WTC11 (cell line): ENCODE results near the gene CORO1C. TPM values are rescaled to one million over a fixed set of nuclear protein-coding genes. Genes with fewer than 3 reads are reported as not detected.

Experiments
- ATAC-seq: fragments of 200-7000 bp; cut with Tn5 transposase; 2 replicates; pipeline ENCODE4 v1.10.0; 2021; ENCODE audit warnings: mild to moderate bottlenecking, moderate library complexity
- CTCF ChIA-PET: fragments of 300-600 bp; sonication (Branson Sonifier 250); formaldehyde crosslinking; loops from one replicate; lab custom pipeline; 2021; ENCODE audit warnings: antibody characterized with exemption; lab: Charles Lee
- POLR2A ChIA-PET: fragments of 350-600 bp; sonication (Branson Sonifier 250); formaldehyde crosslinking; loops from one replicate; lab custom pipeline; 2021; ENCODE audit warnings: antibody characterized with exemption; lab: Charles Lee
- DNase-seq: peaks from one replicate; pipeline ENCODE4 v3.0.0; 2021; ENCODE audit warnings: low spot score
- H3K27ac Mint-ChIP-seq: 2 replicates; pipeline ENCODE4 v1.8.0; 2021; ENCODE audit warnings: mixed read lengths
- H3K27me3 Mint-ChIP-seq: 2 replicates; pipeline ENCODE4 v1.8.0; 2021; ENCODE audit warnings: low read depth, mild to moderate bottlenecking, moderate library complexity, mixed read lengths
- H3K36me3 Mint-ChIP-seq: 2 replicates; pipeline ENCODE4 v1.8.0; 2021; ENCODE audit warnings: mixed read lengths
- H3K4me1 Mint-ChIP-seq: 2 replicates; pipeline ENCODE4 v1.8.0; 2022; ENCODE audit warnings: mixed read lengths
- H3K4me3 Mint-ChIP-seq: 2 replicates; pipeline ENCODE4 v1.8.0; 2021; ENCODE audit warnings: mild to moderate bottlenecking, moderate library complexity, mixed read lengths
- H3K9me3 Mint-ChIP-seq: 2 replicates; pipeline ENCODE4 v1.8.0; 2021; ENCODE audit warnings: mixed read lengths
- CREB1 ChIP-seq: sonication (generic); formaldehyde crosslinking; IDR thresholded peaks from 2 replicates; pipeline ENCODE4 v1.8.0; 2023; ENCODE audit warnings: mild to moderate bottlenecking, missing genetic modification reagents
- CREM ChIP-seq: sonication (generic); formaldehyde crosslinking; IDR thresholded peaks from 2 replicates; pipeline ENCODE4 v1.8.1; 2022; ENCODE audit warnings: mild to moderate bottlenecking, missing genetic modification reagents, moderate library complexity
- E2F1 ChIP-seq: sonication (generic); formaldehyde crosslinking; IDR thresholded peaks from 2 replicates; pipeline ENCODE4 v1.8.0; 2022; ENCODE audit warnings: mild to moderate bottlenecking, missing genetic modification reagents
- FOXJ3 ChIP-seq: sonication (generic); formaldehyde crosslinking; IDR thresholded peaks from 2 replicates; pipeline ENCODE4 v1.9.0; 2021; ENCODE audit warnings: missing genetic modification reagents, mild to moderate bottlenecking, borderline replicate concordance
- FOXP1 ChIP-seq: sonication (generic); formaldehyde crosslinking; IDR thresholded peaks from 2 replicates; pipeline ENCODE4 v1.8.0; 2022; ENCODE audit warnings: missing genetic modification reagents, mild to moderate bottlenecking, moderate library complexity, borderline replicate concordance
- GRHL2 ChIP-seq: fragments of 250-450 bp; sonication (Bioruptor Pico); IDR thresholded peaks from 2 replicates; pipeline ENCODE4 v1.8.0; 2022; ENCODE audit warnings: mild to moderate bottlenecking, moderate library complexity; ENCODE audit not compliant: insufficient replicate concordance, severe bottlenecking
- OVOL2 ChIP-seq: fragments of 250-450 bp; sonication (Bioruptor Pico); IDR thresholded peaks from 2 replicates; pipeline ENCODE4 v1.9.0; 2021; ENCODE audit warnings: mild to moderate bottlenecking, borderline replicate concordance
- PRDM15 ChIP-seq: sonication (generic); formaldehyde crosslinking; IDR thresholded peaks from 2 replicates; pipeline ENCODE4 v1.8.0; 2022; ENCODE audit warnings: missing genetic modification reagents
- PREB ChIP-seq: sonication (generic); formaldehyde crosslinking; IDR thresholded peaks from 2 replicates; pipeline ENCODE4 v1.8.1; 2022; ENCODE audit warnings: mild to moderate bottlenecking, missing genetic modification reagents, moderate library complexity, borderline replicate concordance
- SP1 ChIP-seq: sonication (generic); formaldehyde crosslinking; conservative IDR thresholded peaks from 2 replicates; pipeline ENCODE4 v1.8.1; 2022; ENCODE audit warnings: missing genetic modification reagents
- TCF7 ChIP-seq: sonication (generic); formaldehyde crosslinking; IDR thresholded peaks from 2 replicates; pipeline ENCODE4 v1.8.0; 2022; ENCODE audit warnings: mild to moderate bottlenecking, low read depth, missing genetic modification reagents, moderate library complexity
- TEAD4 ChIP-seq: sonication (generic); formaldehyde crosslinking; IDR thresholded peaks from 2 replicates; pipeline ENCODE4 v1.8.0; 2022; ENCODE audit warnings: mild to moderate bottlenecking, missing genetic modification reagents
- TP53 ChIP-seq: sonication (generic); formaldehyde crosslinking; IDR thresholded peaks from 2 replicates; pipeline ENCODE4 v1.8.1; 2023; ENCODE audit warnings: mild to moderate bottlenecking, missing genetic modification reagents
- ZBTB21 ChIP-seq: sonication (generic); formaldehyde crosslinking; IDR thresholded peaks from 2 replicates; pipeline ENCODE4 v1.8.1; 2023; ENCODE audit warnings: mild to moderate bottlenecking, missing genetic modification reagents, borderline replicate concordance
- ZNF121 ChIP-seq: sonication (generic); formaldehyde crosslinking; IDR thresholded peaks from 2 replicates; pipeline ENCODE4 v1.8.0; 2023; ENCODE audit warnings: missing genetic modification reagents
- ZNF425 ChIP-seq: fragments of 250-450 bp; sonication (Bioruptor Pico); conservative IDR thresholded peaks from 2 replicates; pipeline ENCODE4 v1.9.0; 2021; ENCODE audit warnings: mild to moderate bottlenecking
- total RNA-seq: library from RNA; stranded (reverse); gene quantifications from 3 replicates; pipeline ENCODE4 v1.2.3, GENCODE V29; 2021
- TF ChIP-seq, protein P1 (sequence below): sonication (generic); formaldehyde crosslinking; conservative IDR thresholded peaks from 2 replicates; pipeline ENCODE4 v1.8.1; 2023; ENCODE audit warnings: mild to moderate bottlenecking, low read depth, missing genetic modification reagents, moderate library complexity
- TF ChIP-seq, protein P2 (sequence below): sonication (generic); formaldehyde crosslinking; IDR thresholded peaks from 2 replicates; pipeline ENCODE4 v1.8.0; 2023; ENCODE audit warnings: mild to moderate bottlenecking, missing genetic modification reagents

CORO1C gene
- total RNA-seq, 1 experiment from 2014 or later, result 113 TPM

DNA sequence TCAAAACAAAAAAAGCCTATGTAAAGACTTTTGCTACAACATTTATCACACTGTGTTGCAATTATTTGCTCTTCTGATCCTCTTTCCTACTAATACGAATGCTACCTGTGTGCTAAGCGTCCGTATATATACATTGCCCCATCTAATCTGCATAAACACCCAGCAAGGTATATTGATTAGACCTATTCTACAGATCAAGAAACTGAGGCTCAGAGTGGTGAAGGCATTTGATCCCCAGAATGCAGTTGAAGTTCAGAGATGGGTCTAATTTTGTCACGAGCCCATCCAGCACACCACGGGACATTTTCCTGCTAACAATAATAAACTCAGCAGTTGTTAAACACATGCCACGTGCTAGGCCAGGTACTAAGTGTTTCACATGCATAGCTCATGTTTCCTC is 25.1 kb upstream of the CORO1C start:
- POLR2A ChIA-PET, result interaction anchor here (0.7 kb wide), 1 partner anchor 119 kb away, joined by 3 read pairs; no protein-coding TSS in a partner anchor
- H3K9me3 Mint-ChIP-seq, result no peaks in the 10 kb centered on the region
- ATAC-seq, result no peak
- TF ChIP-seq, protein P1, sequence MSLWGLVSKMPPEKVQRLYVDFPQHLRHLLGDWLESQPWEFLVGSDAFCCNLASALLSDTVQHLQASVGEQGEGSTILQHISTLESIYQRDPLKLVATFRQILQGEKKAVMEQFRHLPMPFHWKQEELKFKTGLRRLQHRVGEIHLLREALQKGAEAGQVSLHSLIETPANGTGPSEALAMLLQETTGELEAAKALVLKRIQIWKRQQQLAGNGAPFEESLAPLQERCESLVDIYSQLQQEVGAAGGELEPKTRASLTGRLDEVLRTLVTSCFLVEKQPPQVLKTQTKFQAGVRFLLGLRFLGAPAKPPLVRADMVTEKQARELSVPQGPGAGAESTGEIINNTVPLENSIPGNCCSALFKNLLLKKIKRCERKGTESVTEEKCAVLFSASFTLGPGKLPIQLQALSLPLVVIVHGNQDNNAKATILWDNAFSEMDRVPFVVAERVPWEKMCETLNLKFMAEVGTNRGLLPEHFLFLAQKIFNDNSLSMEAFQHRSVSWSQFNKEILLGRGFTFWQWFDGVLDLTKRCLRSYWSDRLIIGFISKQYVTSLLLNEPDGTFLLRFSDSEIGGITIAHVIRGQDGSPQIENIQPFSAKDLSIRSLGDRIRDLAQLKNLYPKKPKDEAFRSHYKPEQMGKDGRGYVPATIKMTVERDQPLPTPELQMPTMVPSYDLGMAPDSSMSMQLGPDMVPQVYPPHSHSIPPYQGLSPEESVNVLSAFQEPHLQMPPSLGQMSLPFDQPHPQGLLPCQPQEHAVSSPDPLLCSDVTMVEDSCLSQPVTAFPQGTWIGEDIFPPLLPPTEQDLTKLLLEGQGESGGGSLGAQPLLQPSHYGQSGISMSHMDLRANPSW (CRISPR knock-in tag), result no peak
- TF ChIP-seq PREB (CRISPR knock-in tag) (no peak), FOXJ3 (no peak), E2F1 (no peak), TCF7 (CRISPR knock-in tag) (no peak), PRDM15 (no peak)
- TF ChIP-seq, all 79 proteins: peak for 0
- Mint-ChIP-seq H3K4me3 (no peak overlapping the region), H3K36me3 (no peaks in the 10 kb centered on the region), H3K4me1 (no peaks in the 10 kb centered on the region), H3K27ac (no peak overlapping the region), H3K27me3 (no peaks in the 10 kb centered on the region)
- CTCF ChIA-PET, result no interaction called here
- DNase-seq, result no peak

DNA sequence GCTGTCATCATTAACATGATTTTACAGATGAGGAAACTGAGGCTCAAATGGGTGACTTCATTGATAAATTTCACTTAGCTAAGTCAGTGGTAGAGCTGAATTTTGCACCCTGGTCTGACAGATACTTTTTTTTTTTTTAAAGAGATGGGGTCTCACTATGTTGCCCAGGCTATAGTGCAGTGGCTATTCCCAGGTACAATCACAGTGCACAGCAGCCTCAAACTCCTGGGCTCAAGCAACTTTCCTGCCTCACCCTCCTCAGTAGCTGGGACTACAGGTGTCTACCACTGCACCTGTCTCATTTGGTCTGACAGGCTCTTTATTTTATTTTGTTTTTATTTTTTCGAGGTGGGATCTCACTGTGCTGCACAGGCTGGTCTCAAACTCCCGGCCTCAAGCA is 24.2 kb upstream of the CORO1C start:
- no peaks in the 10 kb centered on the region for H3K36me3 Mint-ChIP-seq
- no peaks in the 10 kb centered on the region for H3K4me1 Mint-ChIP-seq
- H3K27ac Mint-ChIP-seq, result no peak overlapping the region
- no peaks in the 10 kb centered on the region for H3K27me3 Mint-ChIP-seq
- POLR2A ChIA-PET, result no interaction called here
- no peaks in the 10 kb centered on the region for H3K9me3 Mint-ChIP-seq
- DNase-seq, result no peak
- no peak overlapping the region for H3K4me3 Mint-ChIP-seq
- ATAC-seq, result no peak
- CTCF ChIA-PET, result no interaction called here
- TF ChIP-seq CREB1 (CRISPR knock-in tag) (no peak), ZNF425 (CRISPR knock-in tag) (no peak), FOXP1 (CRISPR knock-in tag) (no peak), OVOL2 (no peak), CREM (CRISPR knock-in tag) (no peak), ZBTB21 (CRISPR knock-in tag) (no peak), GRHL2 (CRISPR knock-in tag) (no peak), SP1 (CRISPR knock-in tag) (no peak), TEAD4 (CRISPR knock-in tag) (no peak), ZNF121 (CRISPR knock-in tag) (no peak), FOXJ3 (no peak), TP53 (CRISPR knock-in tag) (no peak)
- TF ChIP-seq, protein P2, sequence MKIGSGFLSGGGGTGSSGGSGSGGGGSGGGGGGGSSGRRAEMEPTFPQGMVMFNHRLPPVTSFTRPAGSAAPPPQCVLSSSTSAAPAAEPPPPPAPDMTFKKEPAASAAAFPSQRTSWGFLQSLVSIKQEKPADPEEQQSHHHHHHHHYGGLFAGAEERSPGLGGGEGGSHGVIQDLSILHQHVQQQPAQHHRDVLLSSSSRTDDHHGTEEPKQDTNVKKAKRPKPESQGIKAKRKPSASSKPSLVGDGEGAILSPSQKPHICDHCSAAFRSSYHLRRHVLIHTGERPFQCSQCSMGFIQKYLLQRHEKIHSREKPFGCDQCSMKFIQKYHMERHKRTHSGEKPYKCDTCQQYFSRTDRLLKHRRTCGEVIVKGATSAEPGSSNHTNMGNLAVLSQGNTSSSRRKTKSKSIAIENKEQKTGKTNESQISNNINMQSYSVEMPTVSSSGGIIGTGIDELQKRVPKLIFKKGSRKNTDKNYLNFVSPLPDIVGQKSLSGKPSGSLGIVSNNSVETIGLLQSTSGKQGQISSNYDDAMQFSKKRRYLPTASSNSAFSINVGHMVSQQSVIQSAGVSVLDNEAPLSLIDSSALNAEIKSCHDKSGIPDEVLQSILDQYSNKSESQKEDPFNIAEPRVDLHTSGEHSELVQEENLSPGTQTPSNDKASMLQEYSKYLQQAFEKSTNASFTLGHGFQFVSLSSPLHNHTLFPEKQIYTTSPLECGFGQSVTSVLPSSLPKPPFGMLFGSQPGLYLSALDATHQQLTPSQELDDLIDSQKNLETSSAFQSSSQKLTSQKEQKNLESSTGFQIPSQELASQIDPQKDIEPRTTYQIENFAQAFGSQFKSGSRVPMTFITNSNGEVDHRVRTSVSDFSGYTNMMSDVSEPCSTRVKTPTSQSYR, result no peak
